Neural progenitor cell (in vitro differentiated cells): Measurements from ENCODE around the gene NKX1-2. TPM values are rescaled to one million over a fixed set of nuclear protein-coding genes. Genes with fewer than 3 reads are reported as not detected.

ENCODE experiments used
- DNase-seq: peaks from one replicate; pipeline ENCODE4 v3.0.0-alpha.2; 2016; ENCODE audit warnings: low spot score
- H2AFZ ChIP-seq: fragments of 200-600 bp; sonication (generic); replicated peaks from 2 replicates; pipeline ENCODE4 v1.6.1; 2016; ENCODE audit warnings: antibody characterized with exemption
- H3F3A ChIP-seq: fragments of 200-600 bp; sonication (generic); 2 replicates; pipeline ENCODE4 v1.6.1; 2016; ENCODE audit warnings: antibody characterized with exemption, low read depth
- H3K27ac ChIP-seq: fragments of 200-600 bp; sonication (generic); 2 replicates; pipeline ENCODE4 v1.5.1; 2016; ENCODE audit warnings: mild to moderate bottlenecking
- H3K27me3 ChIP-seq: fragments of 200-600 bp; sonication (generic); 2 replicates; pipeline ENCODE4 v1.6.1; 2016; ENCODE audit warnings: mild to moderate bottlenecking, moderate library complexity
- H3K36me3 ChIP-seq: fragments of 200-600 bp; sonication (generic); 2 replicates; pipeline ENCODE4 v1.5.1; 2016
- H3K4me1 ChIP-seq: fragments of 200-600 bp; sonication (generic); 2 replicates; pipeline ENCODE4 v1.6.1; 2016; ENCODE audit warnings: mixed run types
- H3K4me2 ChIP-seq: fragments of 200-600 bp; sonication (generic); 2 replicates; pipeline ENCODE4 v1.6.1; 2016
- H3K4me3 ChIP-seq: fragments of 200-600 bp; sonication (generic); 2 replicates; pipeline ENCODE4 v1.5.1; 2016
- H3K79me2 ChIP-seq: fragments of 200-600 bp; sonication (generic); 2 replicates; pipeline ENCODE4 v1.6.1; 2016; ENCODE audit warnings: low read depth
- H3K9ac ChIP-seq: fragments of 200-600 bp; sonication (generic); 2 replicates; pipeline ENCODE4 v1.6.1; 2016
- H3K9me3 ChIP-seq: fragments of 200-600 bp; sonication (generic); 2 replicates; pipeline ENCODE4 v1.5.1; 2016; ENCODE audit warnings: low read depth
- H4K20me1 ChIP-seq: fragments of 200-600 bp; sonication (generic); 2 replicates; pipeline ENCODE4 v1.6.1; 2016; ENCODE audit warnings: low read depth
- H3K27ac Mint-ChIP-seq: 3 replicates; pipeline ENCODE4 v1.8.0; 2021; ENCODE audit warnings: mixed read lengths
- H3K27me3 Mint-ChIP-seq: 2 replicates; pipeline ENCODE4 v1.8.0; 2022; ENCODE audit warnings: low read depth, mild to moderate bottlenecking, inconsistent platforms, moderate library complexity, mixed read lengths; ENCODE audit not compliant: insufficient read depth
- H3K36me3 Mint-ChIP-seq: 3 replicates; pipeline ENCODE4 v1.8.0; 2021; ENCODE audit warnings: mixed read lengths
- H3K4me1 Mint-ChIP-seq: 3 replicates; pipeline ENCODE4 v1.8.0; 2021; ENCODE audit warnings: mixed read lengths
- H3K4me3 Mint-ChIP-seq: 3 replicates; pipeline ENCODE4 v1.8.0; 2021; ENCODE audit warnings: mild to moderate bottlenecking, moderate library complexity, mixed read lengths
- H3K9me3 Mint-ChIP-seq: 3 replicates; pipeline ENCODE4 v1.8.0; 2020; ENCODE audit warnings: mixed read lengths
- EZH2 ChIP-seq: fragments of 200-600 bp; sonication (generic); IDR thresholded peaks from 2 replicates; pipeline ENCODE4 v1.6.1; 2017; ENCODE audit warnings: antibody characterized with exemption, mild to moderate bottlenecking, moderate library complexity
- EZH2phosphoT487 ChIP-seq: fragments of 200-600 bp; sonication (generic); IDR thresholded peaks from 2 replicates; pipeline ENCODE4 v1.6.1; 2017; ENCODE audit warnings: antibody characterized with exemption
- total RNA-seq: library from RNA; depleted of rRNA; stranded (reverse); fragments of >200 nt; gene quantifications from 2 replicates; pipeline ENCODE4 v1.2.3, GENCODE V29; 2015; ENCODE audit warnings: low replicate concordance
- TF ChIP-seq, protein P1 (sequence below): fragments of 200-600 bp; sonication (generic); IDR thresholded peaks from 2 replicates; pipeline ENCODE4 v1.5.1; 2017; ENCODE audit warnings: antibody characterized with exemption, mild to moderate bottlenecking

Gene NKX1-2
- total RNA-seq, 1 donor from 2014 or later, result not detected

DNA sequence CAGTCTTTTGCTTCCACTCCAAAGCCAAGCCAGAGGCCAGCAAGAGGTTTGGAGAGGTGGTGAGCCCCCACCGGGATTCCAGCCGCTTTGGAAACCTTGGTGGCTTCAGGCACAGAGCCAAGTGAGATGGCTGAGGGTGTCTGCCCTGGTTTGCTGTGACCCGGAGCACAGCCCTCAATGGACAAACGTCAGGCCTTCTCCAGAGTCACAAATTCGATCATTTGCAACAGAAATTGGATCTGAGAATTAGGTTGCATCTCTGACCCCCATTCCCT lies 885 bp upstream of the NKX1-2 start:
- peaks cover 2% of the 10 kb centered on the region for H3K9me3 Mint-ChIP-seq
- Histone ChIP-seq H3K79me2 (no peaks in the 10 kb centered on the region), H3K4me1 (peaks cover 49% of the 10 kb centered on the region), H3F3A (peaks cover 50% of the 10 kb centered on the region), H3K27me3 (peaks cover 100% of the 10 kb centered on the region), H3K36me3 (no peaks in the 10 kb centered on the region), H4K20me1 (peaks cover 50% of the 10 kb centered on the region), H3K9ac (no peak overlapping the region), H2AFZ (no peak overlapping the region), H3K27ac (no peak overlapping the region), H3K9me3 (no peaks in the 10 kb centered on the region), H3K4me3 (peak overlapping the region; percentile 55), H3K4me2 (peak overlapping the region; percentile 89)
- H3K36me3 Mint-ChIP-seq, result no peaks in the 10 kb centered on the region
- TF ChIP-seq, protein P1, sequence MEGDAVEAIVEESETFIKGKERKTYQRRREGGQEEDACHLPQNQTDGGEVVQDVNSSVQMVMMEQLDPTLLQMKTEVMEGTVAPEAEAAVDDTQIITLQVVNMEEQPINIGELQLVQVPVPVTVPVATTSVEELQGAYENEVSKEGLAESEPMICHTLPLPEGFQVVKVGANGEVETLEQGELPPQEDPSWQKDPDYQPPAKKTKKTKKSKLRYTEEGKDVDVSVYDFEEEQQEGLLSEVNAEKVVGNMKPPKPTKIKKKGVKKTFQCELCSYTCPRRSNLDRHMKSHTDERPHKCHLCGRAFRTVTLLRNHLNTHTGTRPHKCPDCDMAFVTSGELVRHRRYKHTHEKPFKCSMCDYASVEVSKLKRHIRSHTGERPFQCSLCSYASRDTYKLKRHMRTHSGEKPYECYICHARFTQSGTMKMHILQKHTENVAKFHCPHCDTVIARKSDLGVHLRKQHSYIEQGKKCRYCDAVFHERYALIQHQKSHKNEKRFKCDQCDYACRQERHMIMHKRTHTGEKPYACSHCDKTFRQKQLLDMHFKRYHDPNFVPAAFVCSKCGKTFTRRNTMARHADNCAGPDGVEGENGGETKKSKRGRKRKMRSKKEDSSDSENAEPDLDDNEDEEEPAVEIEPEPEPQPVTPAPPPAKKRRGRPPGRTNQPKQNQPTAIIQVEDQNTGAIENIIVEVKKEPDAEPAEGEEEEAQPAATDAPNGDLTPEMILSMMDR, result no peak
- TF ChIP-seq EZH2phosphoT487, result peak; percentile 55
- no peak for TF ChIP-seq EZH2
- peak overlapping the region; percentile 82 for H3K4me3 Mint-ChIP-seq
- DNase-seq, result peak; percentile 29
- H3K27ac Mint-ChIP-seq, result no peak overlapping the region
- peaks cover 64% of the 10 kb centered on the region for H3K27me3 Mint-ChIP-seq
- peaks cover 34% of the 10 kb centered on the region for H3K4me1 Mint-ChIP-seq

DNA sequence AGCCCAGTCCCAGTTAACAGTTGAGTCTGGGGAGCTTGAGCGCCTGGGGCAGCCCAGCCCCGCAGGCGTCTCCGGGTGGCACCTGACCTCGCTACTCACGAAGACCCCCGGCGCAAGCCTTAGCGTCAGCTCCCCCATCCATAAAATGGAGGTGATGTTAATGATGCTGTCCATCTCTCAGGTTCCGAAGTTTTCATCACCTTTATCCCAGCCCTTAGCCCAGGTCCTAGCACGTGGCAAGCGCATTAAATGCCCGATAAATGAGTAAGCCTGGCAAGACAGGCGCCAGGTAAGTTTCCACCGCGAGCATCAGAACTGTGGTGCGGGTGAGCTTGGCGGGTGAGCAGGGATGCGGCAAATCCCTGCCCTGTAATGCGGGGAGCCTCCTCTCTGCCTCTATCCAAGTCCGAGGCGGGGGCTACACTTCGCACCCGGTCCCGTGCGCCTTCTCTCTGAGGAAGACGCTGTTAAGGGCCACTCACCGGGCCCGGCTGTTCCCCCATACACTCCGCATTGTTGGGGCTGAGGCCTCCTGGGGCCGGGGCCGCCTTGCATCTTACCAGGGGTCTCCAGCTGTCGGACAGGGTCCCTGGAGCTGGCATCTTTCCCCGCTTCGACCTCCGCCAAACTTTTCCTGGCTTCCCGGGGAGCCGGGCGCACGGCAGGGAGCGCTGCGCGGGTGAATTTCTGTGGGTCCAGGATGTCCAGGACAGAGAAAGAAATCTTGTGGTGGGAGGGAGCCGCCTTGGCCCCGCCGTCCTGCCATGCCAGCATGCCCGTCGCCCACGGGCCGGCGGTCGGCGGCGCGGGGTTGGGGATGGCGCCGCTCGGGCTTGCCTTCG lies 444 bp downstream of the NKX1-2 start:
- no peaks in the 10 kb centered on the region for H3K79me2 ChIP-seq
- Mint-ChIP-seq H3K27me3 (peaks cover 72% of the 10 kb centered on the region), H3K4me1 (peaks cover 28% of the 10 kb centered on the region), H3K4me3 (peak overlapping the region; percentile 74), H3K27ac (no peak overlapping the region), H3K9me3 (peaks cover 2% of the 10 kb centered on the region), H3K36me3 (no peaks in the 10 kb centered on the region)
- H3F3A ChIP-seq, result peaks cover 50% of the 10 kb centered on the region
- H3K36me3 ChIP-seq, result no peaks in the 10 kb centered on the region
- H3K4me2 ChIP-seq, result peak overlapping the region; percentile 89
- DNase-seq, result peak; percentile 48
- peaks cover 48% of the 10 kb centered on the region for H3K4me1 ChIP-seq
- H3K27me3 ChIP-seq, result peaks cover 100% of the 10 kb centered on the region
- peak overlapping the region; percentile 55 for H3K4me3 ChIP-seq
- no peak overlapping the region for H3K9ac ChIP-seq
- peaks cover 50% of the 10 kb centered on the region for H4K20me1 ChIP-seq
- no peak overlapping the region for H3K27ac ChIP-seq
- peak; percentile 97 for TF ChIP-seq EZH2phosphoT487
- TF ChIP-seq EZH2, result peak; percentile 95
- TF ChIP-seq, protein P1, result no peak
- H3K9me3 ChIP-seq, result no peaks in the 10 kb centered on the region
- no peak overlapping the region for H2AFZ ChIP-seq

DNA sequence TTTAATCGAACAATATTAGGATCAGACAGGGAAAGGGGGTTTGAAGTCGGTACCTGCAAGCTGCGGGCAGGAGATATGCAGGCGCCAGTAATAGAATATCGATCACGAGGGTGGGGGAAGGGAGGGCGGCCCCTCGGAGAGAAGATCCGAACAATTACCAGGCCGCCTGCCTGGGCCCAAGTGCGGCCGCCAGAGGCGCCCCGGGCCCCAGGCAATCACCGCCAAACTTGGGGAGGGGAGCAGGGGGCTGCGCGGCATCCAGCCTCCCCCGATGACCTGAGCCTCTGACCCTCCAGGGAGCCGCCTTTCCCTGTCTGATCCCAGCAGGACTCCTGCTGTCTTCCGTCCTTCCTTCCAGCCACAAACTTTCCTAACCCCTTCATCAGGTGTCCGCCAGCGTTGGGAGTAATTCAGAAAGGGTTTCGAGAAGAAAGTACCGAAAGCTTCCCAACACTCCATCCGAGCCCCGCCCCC lies 1.1 kb downstream of the NKX1-2 start:
- H3K4me3 Mint-ChIP-seq, result peak overlapping the region; percentile 84
- peaks cover 71% of the 10 kb centered on the region for H3K27me3 Mint-ChIP-seq
- Histone ChIP-seq H3K9me3 (no peaks in the 10 kb centered on the region), H3K27me3 (peaks cover 100% of the 10 kb centered on the region), H3K27ac (no peak overlapping the region), H4K20me1 (peaks cover 50% of the 10 kb centered on the region), H3K4me2 (peak overlapping the region; percentile 89), H2AFZ (no peak overlapping the region), H3F3A (peaks cover 50% of the 10 kb centered on the region), H3K4me1 (peaks cover 44% of the 10 kb centered on the region), H3K4me3 (peak overlapping the region; percentile 55), H3K9ac (no peak overlapping the region), H3K79me2 (no peaks in the 10 kb centered on the region), H3K36me3 (no peaks in the 10 kb centered on the region)
- TF ChIP-seq EZH2phosphoT487 (no peak), EZH2 (peak; percentile 93)
- TF ChIP-seq, protein P1, result peak; percentile 45
- H3K4me1 Mint-ChIP-seq, result peaks cover 28% of the 10 kb centered on the region
- peak; percentile 65 for DNase-seq
- H3K36me3 Mint-ChIP-seq, result no peaks in the 10 kb centered on the region
- peaks cover 2% of the 10 kb centered on the region for H3K9me3 Mint-ChIP-seq
- H3K27ac Mint-ChIP-seq, result no peak overlapping the region
